Breast epithelium (tissue), 4 donors: Measurements from ENCODE around the gene PPM1J. TPM values are rescaled to one million over a fixed set of nuclear protein-coding genes. Genes with fewer than 3 reads are reported as not detected.

ENCODE experiments used
- DNase-seq, 2 donors: peaks; one replicate each; pipeline ENCODE4 v3.0.0-alpha.2; 2019; ENCODE audit warnings: low spot score in 2 of 2
- H3K27ac ChIP-seq, 2 donors: fragments of 200-600 bp; sonication (generic) in 1 of 2; one replicate each; pipeline ENCODE4 v1.5.1; 2016 to 2019; ENCODE audit warnings: mild to moderate bottlenecking in 1 of 2
- H3K27me3 ChIP-seq, 2 donors: fragments of 200-600 bp; sonication (generic) in 1 of 2; one replicate each; pipeline versions ENCODE4 v1.5.1 to v1.6.0; 2017 to 2019; ENCODE audit warnings: control low read depth in 1 of 2, mild to moderate bottlenecking in 1 of 2
- H3K36me3 ChIP-seq: fragments of 200-600 bp; one replicate; pipeline ENCODE4 v1.5.1; 2019
- H3K4me1 ChIP-seq, 2 donors: fragments of 200-600 bp; sonication (generic); one replicate each; pipeline ENCODE4 v1.5.1; 2016 to 2019; ENCODE audit warnings: control low read depth in 1 of 2
- H3K4me3 ChIP-seq, 3 donors: fragments of 200-600 bp; sonication (generic); 1 replicate in 2 of 3; 2 replicates in 1 of 3; pipeline ENCODE4 v1.5.1; 2016 to 2019; ENCODE audit warnings: mild to moderate bottlenecking in 3 of 3, moderate library complexity in 2 of 3
- H3K9me3 ChIP-seq, 2 donors: fragments of 200-600 bp; sonication (generic) in 1 of 2; one replicate each; pipeline ENCODE4 v1.5.1; 2016 to 2019; ENCODE audit warnings: control low read depth in 1 of 2
- POLR2A ChIP-seq: fragments of 450-650 bp; IDR thresholded peaks from one replicate; pipeline ENCODE4 v1.6.1; 2016; ENCODE audit warnings: antibody characterized with exemption, mild to moderate bottlenecking, moderate library complexity
- POLR2AphosphoS5 ChIP-seq, 3 donors: sonication (generic); formaldehyde crosslinking; IDR thresholded peaks; one replicate each; pipeline ENCODE4 v1.6.1; 2017; ENCODE audit warnings: antibody characterized with exemption in 3 of 3
- intact Hi-C: fragments of 100-400 bp; cut with DNase I; formaldehyde crosslinking; loops from one replicate; pipeline ENCODE4 v1.15.1; 2023; ENCODE audit warnings: low total_unique reads
- total RNA-seq, 3 donors: library from RNA; depleted of rRNA; stranded (reverse); fragments of >200 nt; gene quantifications; one replicate each; pipeline ENCODE4 v1.1.0, GENCODE V29; 2016
- TF ChIP-seq, protein P1 (sequence below), 3 donors: fragments of 450-650 bp; IDR thresholded peaks; one replicate each; pipeline ENCODE4 v1.5.1; 2016 to 2017; ENCODE audit warnings: antibody characterized with exemption in 3 of 3, mild to moderate bottlenecking in 3 of 3, moderate library complexity in 3 of 3

Gene PPM1J
- total RNA-seq, 3 donors from 2014 or later: 0.32 to 5.3 (median 4.9) TPM

DNA sequence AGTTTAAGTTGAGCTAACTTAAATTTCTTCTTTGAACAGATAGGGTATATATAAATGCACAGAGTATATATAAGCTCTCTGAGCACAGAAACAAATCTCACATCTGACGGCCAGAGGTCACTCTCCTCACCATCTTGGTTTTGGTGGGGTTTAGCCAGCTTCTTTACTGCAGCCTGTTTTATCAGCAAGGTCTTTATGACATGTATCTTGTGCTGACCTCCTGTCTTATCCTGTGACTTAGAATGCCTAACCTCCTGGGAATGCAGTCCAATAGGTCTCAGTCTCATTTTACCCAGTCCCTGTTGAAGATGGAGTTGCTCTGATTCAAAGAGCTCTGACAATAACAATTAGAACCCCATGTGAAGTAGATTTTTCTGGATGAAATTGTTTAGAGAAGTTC, 42.3 kb downstream of the PPM1J start:
- no peak for DNase-seq
- peaks cover 5 to 12% of the 10 kb centered on the region in 2 donors for H3K4me1 ChIP-seq
- no peaks in the 10 kb centered on the region for H3K27me3 ChIP-seq
- H3K27ac ChIP-seq: no peak overlapping the region
- H3K36me3 ChIP-seq: peaks cover 3% of the 10 kb centered on the region
- no peaks in the 10 kb centered on the region for H3K9me3 ChIP-seq
- intact Hi-C loops: no loop called here
- TF ChIP-seq POLR2AphosphoS5 (IDR thresholded peaks at IDR 0.05) (no peak), POLR2A (no peak)
- TF ChIP-seq, protein P1, sequence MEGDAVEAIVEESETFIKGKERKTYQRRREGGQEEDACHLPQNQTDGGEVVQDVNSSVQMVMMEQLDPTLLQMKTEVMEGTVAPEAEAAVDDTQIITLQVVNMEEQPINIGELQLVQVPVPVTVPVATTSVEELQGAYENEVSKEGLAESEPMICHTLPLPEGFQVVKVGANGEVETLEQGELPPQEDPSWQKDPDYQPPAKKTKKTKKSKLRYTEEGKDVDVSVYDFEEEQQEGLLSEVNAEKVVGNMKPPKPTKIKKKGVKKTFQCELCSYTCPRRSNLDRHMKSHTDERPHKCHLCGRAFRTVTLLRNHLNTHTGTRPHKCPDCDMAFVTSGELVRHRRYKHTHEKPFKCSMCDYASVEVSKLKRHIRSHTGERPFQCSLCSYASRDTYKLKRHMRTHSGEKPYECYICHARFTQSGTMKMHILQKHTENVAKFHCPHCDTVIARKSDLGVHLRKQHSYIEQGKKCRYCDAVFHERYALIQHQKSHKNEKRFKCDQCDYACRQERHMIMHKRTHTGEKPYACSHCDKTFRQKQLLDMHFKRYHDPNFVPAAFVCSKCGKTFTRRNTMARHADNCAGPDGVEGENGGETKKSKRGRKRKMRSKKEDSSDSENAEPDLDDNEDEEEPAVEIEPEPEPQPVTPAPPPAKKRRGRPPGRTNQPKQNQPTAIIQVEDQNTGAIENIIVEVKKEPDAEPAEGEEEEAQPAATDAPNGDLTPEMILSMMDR (IDR thresholded peaks at IDR 0.05): no peak
- no peak overlapping the region for H3K4me3 ChIP-seq

- Histone ChIP-seq H3K4me1 (peaks cover 5 to 12% of the 10 kb centered on the region in 2 donors), H3K9me3 (no peaks in the 10 kb centered on the region), H3K27me3 (no peaks in the 10 kb centered on the region), H3K27ac (no peak overlapping the region), H3K36me3 (peaks cover 3% of the 10 kb centered on the region), H3K4me3 (no peak overlapping the region)
- TF ChIP-seq POLR2AphosphoS5 (IDR thresholded peaks at IDR 0.05): no peak
- TF ChIP-seq, protein P1 (IDR thresholded peaks at IDR 0.05): no peak
- TF ChIP-seq POLR2A: no peak
- intact Hi-C loops: no loop called here
- no peak for DNase-seq
These were observed 43.1 kb downstream of the PPM1J start for GRCh38 chr1:112672009-112672408.

GRCh38 chr1:112666946-112667345, 48.2 kb downstream of the PPM1J start:
- peaks cover 7% of the 10 kb centered on the region for H3K36me3 ChIP-seq
- no peaks in the 10 kb centered on the region for H3K4me1 ChIP-seq
- H3K27me3 ChIP-seq: no peaks in the 10 kb centered on the region
- H3K27ac ChIP-seq: no peak overlapping the region
- no peak for DNase-seq
- H3K9me3 ChIP-seq: no peaks in the 10 kb centered on the region
- TF ChIP-seq, protein P1 (IDR thresholded peaks at IDR 0.05): no peak
- TF ChIP-seq POLR2AphosphoS5 (IDR thresholded peaks at IDR 0.05) (no peak), POLR2A (no peak)
- no peak overlapping the region for H3K4me3 ChIP-seq
- intact Hi-C loops: no loop called here

GRCh38 chr1:112665857-112666256, 49.3 kb downstream of the PPM1J start:
- peaks cover 7% of the 10 kb centered on the region for H3K36me3 ChIP-seq

More at GRCh38 chr1:112665857-112666256, 49.3 kb downstream of the PPM1J start:
- TF ChIP-seq, protein P1 (IDR thresholded peaks at IDR 0.05): no peak
- no peak for TF ChIP-seq POLR2A
- no peak for TF ChIP-seq POLR2AphosphoS5 (IDR thresholded peaks at IDR 0.05)
- DNase-seq: no peak
- Histone ChIP-seq H3K9me3 (no peaks in the 10 kb centered on the region), H3K4me3 (no peak overlapping the region), H3K4me1 (no peaks in the 10 kb centered on the region), H3K27ac (no peak overlapping the region), H3K27me3 (no peaks in the 10 kb centered on the region)
- intact Hi-C loops: no loop called here

Other genes with a start within 250 kb of the PPM1J start
- 1 to 10 TPM; 2.9 to 6.1 (median 6.0) TPM for gene WNT2B, start 206.4 kb downstream of the PPM1J start, total RNA-seq
- 10 to 100 TPM; 20.6 to 36.0 (median 25.9) TPM for gene ST7L, start 96.2 kb downstream of the PPM1J start, total RNA-seq
- gene CAPZA1, start 95.5 kb downstream of the PPM1J start, total RNA-seq: 100 to 1,000 TPM; 139 to 161 (median 142) TPM
- 10 to 100 TPM; 14.7 to 52.2 (median 42.6) TPM for gene MOV10, start 40.7 kb downstream of the PPM1J start, total RNA-seq
- 100 to 1,000 TPM; 150 to 302 (median 235) TPM for gene RHOC, start 8.2 kb downstream of the PPM1J start, total RNA-seq
- gene SLC16A1, start 240.9 kb upstream of the PPM1J start, total RNA-seq: 10 to 100 TPM; 15.4 to 28.2 (median 15.7) TPM